ENCODE results near the gene SARDH. TPM values are rescaled to one million over a fixed set of nuclear protein-coding genes. Genes with fewer than 3 reads are reported as not detected.

Gene SARDH
- total RNA-seq, 3 donors from 2014 or later: 0.16 to 2.0 (median 1.0) TPM

DNA sequence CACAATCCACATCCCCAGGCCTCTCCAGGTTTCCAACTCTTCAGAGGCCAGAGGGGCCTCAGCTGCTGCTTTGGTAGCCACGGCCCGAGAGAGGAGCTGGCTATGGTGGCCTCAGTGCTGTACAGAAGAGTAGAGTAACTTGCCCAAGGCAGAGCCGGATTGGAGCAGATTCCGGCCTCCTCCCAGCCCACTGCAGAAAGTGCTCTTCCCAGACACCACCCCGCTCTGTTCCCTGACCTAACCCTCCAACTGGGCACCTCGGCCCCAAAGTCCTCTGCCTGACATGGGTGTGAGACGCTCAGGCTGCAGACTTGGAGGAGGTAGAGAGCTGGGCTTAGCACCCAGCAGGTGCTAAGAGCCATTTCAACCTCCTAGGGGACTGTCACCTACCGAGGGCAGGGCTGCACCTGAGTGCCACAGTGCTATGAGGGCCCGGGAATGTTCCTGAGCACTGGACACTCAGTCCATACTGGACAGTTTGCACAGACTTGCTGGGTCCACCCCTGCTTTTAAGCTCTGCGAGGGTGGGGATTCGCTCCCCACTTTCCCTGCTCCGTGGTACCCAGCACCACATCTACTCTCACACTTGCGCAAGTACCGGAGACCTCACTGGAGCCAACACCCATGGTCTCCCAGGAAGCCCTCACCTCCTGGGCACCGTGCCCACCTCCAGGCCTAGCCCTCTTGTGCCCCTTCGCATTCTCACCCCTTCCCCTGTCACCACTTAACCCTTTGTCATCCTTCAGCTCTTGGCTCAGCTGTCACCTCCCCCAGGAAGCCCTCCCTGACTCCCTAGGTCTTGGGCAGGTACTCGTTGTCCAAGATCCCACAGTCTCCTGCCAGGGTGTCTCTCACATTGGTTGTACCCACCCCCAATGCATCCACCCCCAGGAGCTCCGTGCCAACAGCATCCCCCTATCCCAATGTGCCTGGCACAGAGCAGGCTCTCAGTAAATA, 52.2 kb downstream of the SARDH start:
- H3K27ac ChIP-seq: no peak overlapping the region
- no peaks in the 10 kb centered on the region for H3K27me3 ChIP-seq
- TF ChIP-seq POLR2AphosphoS5 (IDR thresholded peaks at IDR 0.05): no peak
- TF ChIP-seq POLR2A (IDR thresholded peaks at IDR 0.05): no peak
- TF ChIP-seq, protein P1, sequence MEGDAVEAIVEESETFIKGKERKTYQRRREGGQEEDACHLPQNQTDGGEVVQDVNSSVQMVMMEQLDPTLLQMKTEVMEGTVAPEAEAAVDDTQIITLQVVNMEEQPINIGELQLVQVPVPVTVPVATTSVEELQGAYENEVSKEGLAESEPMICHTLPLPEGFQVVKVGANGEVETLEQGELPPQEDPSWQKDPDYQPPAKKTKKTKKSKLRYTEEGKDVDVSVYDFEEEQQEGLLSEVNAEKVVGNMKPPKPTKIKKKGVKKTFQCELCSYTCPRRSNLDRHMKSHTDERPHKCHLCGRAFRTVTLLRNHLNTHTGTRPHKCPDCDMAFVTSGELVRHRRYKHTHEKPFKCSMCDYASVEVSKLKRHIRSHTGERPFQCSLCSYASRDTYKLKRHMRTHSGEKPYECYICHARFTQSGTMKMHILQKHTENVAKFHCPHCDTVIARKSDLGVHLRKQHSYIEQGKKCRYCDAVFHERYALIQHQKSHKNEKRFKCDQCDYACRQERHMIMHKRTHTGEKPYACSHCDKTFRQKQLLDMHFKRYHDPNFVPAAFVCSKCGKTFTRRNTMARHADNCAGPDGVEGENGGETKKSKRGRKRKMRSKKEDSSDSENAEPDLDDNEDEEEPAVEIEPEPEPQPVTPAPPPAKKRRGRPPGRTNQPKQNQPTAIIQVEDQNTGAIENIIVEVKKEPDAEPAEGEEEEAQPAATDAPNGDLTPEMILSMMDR (IDR thresholded peaks at IDR 0.05): no peak
- peaks cover 0 to 2% of the 10 kb centered on the region in 2 donors for H3K4me1 ChIP-seq
- intact Hi-C loops (cut with DNase I; ENCODE audit: low total_unique reads): loop anchor here (10.0 kb wide), 1 partner anchor 261 kb away; the partner anchor contains the start of gene ADAMTS13
- H3K36me3 ChIP-seq: no peaks in the 10 kb centered on the region
- DNase-seq (ENCODE audit: low spot score in 2 of 2): no peak
- no peak overlapping the region for H3K4me3 ChIP-seq
- H3K9me3 ChIP-seq: no peaks in the 10 kb centered on the region

DNA sequence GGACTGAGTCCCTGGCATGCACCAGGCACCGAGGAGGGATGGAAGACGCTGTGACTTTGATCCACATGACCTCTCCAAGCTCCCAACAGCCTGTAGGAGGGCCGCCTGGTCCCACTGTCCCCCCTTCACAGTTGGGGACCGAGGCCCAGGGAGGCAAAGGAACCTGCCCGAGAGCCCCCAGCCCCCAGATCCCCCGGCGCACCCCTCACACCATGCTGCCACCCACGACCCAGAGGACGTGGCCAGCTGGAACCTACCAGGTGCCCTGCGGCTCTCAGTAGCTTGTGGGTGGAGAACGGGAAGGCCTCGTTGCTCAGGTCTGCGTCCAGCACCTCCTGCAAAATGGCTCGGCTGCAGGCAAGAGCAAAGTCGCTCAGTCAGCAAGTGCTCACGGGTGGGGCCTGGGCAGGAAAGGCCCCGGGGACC, 53.2 kb downstream of the SARDH start:
- no peak overlapping the region for H3K4me3 ChIP-seq
- H3K9me3 ChIP-seq: no peaks in the 10 kb centered on the region
- intact Hi-C loops (cut with DNase I; ENCODE audit: low total_unique reads): loop anchor here (10.0 kb wide), 1 partner anchor 260 kb away; the partner anchor contains the start of gene ADAMTS13

DNA sequence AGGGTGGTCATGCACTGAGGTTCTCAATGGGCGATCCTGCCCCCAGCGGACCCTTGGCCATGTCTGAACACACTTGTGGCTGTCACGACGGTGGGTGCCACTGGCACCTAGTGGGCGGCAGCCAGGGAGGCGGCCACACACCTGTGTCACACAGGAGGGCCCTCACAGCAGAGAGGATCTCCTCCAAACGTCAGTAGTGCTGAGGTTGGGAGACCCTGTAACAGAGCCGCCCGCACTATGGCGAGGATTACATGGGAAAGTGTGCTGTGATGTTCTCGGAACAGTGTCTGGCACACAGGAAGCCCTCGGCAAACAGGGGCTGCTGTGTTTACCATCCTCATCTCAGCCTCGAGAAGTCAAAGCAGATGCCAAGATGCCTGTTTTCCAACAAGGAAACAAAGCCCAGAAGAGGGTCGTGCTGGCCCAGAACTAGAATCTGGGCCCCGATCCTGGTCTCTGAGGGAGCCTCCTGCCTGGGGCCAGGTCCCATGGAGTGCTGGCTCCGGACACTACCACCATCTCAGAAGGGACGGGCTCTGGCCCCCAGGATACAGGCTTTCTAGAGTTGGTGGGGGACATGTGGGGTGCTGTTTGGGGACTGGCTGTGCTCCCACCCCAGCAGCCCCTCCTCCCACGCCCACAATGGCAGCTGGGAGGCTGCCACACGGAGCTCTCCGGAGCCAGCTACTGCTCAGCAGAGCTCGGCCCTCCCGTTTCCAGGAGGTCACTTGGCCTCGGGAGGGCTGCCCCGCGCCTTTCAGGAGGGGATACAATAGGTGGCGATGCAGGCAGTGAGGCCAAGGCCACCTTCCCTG, 53.8 kb downstream of the SARDH start:
- TF ChIP-seq, protein P1 (IDR thresholded peaks at IDR 0.05): no peak
- no peak for TF ChIP-seq POLR2AphosphoS5 (IDR thresholded peaks at IDR 0.05)
- no peak for TF ChIP-seq POLR2A (IDR thresholded peaks at IDR 0.05)
- no peaks in the 10 kb centered on the region for H3K9me3 ChIP-seq
- H3K36me3 ChIP-seq: no peaks in the 10 kb centered on the region
- H3K27me3 ChIP-seq: no peaks in the 10 kb centered on the region
- peaks cover 0 to 2% of the 10 kb centered on the region in 2 donors for H3K4me1 ChIP-seq
- H3K4me3 ChIP-seq: no peak overlapping the region
- intact Hi-C loops (cut with DNase I; ENCODE audit: low total_unique reads): loop anchor here (10.0 kb wide), 1 partner anchor 260 kb away; the partner anchor contains the start of gene ADAMTS13
- no peak for DNase-seq (ENCODE audit: low spot score in 2 of 2)
- peak overlapping the region in 1 of 2 donors; percentile 44 for H3K27ac ChIP-seq

More for the DNA sequence above, 53.2 kb downstream of the SARDH start:
- no peaks in the 10 kb centered on the region for H3K36me3 ChIP-seq
- H3K27me3 ChIP-seq: no peaks in the 10 kb centered on the region
- TF ChIP-seq POLR2AphosphoS5 (IDR thresholded peaks at IDR 0.05) (no peak), POLR2A (IDR thresholded peaks at IDR 0.05) (no peak)
- TF ChIP-seq, protein P1 (IDR thresholded peaks at IDR 0.05): no peak
- peak overlapping the region in 1 of 2 donors; percentile 44 for H3K27ac ChIP-seq
- no peak for DNase-seq (ENCODE audit: low spot score in 2 of 2)
- peaks cover 0 to 2% of the 10 kb centered on the region in 2 donors for H3K4me1 ChIP-seq

DNA sequence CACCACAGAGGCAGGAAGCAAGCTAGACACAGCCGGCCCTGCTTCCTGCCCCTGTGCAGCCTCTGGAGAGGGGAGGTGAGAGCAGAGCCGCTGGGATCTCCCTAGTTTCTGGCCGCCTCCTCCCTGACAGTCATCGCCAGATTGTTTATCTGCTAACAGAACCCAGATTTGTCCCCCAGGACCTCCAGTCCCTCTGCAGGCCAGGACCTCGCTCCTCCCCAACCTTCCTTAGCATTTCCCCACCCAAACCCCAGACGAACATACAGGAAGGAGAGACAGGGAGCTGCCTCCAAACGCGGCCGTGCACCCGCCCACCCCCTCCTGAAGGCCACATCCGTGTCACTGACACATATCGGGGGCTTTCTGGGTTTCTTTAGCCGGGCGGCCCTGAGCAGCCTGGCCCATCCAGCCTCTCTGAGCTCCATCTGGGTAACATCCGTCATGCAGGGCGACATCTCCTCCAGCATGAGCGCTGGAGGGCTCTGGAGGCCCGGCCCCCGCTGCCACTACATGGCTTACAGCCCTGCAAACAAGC, 54.5 kb downstream of the SARDH start:
- intact Hi-C loops (cut with DNase I; ENCODE audit: low total_unique reads): loop anchor here (10.0 kb wide), 1 partner anchor 259 kb away; the partner anchor contains the start of gene ADAMTS13
- Histone ChIP-seq H3K4me3 (no peak overlapping the region), H3K4me1 (peaks cover 0 to 2% of the 10 kb centered on the region in 2 donors), H3K9me3 (no peaks in the 10 kb centered on the region), H3K27ac (peak overlapping the region in 1 of 2 donors; percentile 44), H3K27me3 (no peaks in the 10 kb centered on the region), H3K36me3 (no peaks in the 10 kb centered on the region)
- DNase-seq (ENCODE audit: low spot score in 2 of 2): no peak
- no peak for TF ChIP-seq POLR2A (IDR thresholded peaks at IDR 0.05)
- TF ChIP-seq, protein P1 (IDR thresholded peaks at IDR 0.05): no peak
- TF ChIP-seq POLR2AphosphoS5 (IDR thresholded peaks at IDR 0.05): no peak

All from breast epithelium (tissue), 4 donors.